Heart left ventricle (tissue), 16 donors: ENCODE measurements around the gene MANEAL. TPM values are rescaled to one million over a fixed set of nuclear protein-coding genes. Genes with fewer than 3 reads are reported as not detected.
"Not testable (repeated sequence)": the region's sequence is repeated elsewhere in the genome, so short reads cannot be mapped to it uniquely, and the experiment has no call there.

ENCODE experiments used
- ATAC-seq, 4 donors: fragments of 200-7000 bp; cut with Tn5 transposase; one replicate each; pipeline ENCODE4 v1.9.1; 2020 to 2022; ENCODE audit warnings: moderate library complexity in 4 of 4, mild to moderate bottlenecking in 3 of 4, moderate number of reproducible peaks in 1 of 4
- DNase-seq, 5 donors: peaks; one replicate each; pipeline ENCODE4 v3.0.0-alpha.2; 2020
- H3K27ac ChIP-seq, 12 donors: fragments of 200-600 bp; sonication (generic) in 4 of 12; one replicate each; pipeline versions ENCODE4 v1.5.0 to v1.8.0; 2016 to 2022; ENCODE audit warnings: mild to moderate bottlenecking in 2 of 12
- H3K27me3 ChIP-seq, 9 donors: fragments of 200-600 bp; sonication (generic) in 2 of 9; one replicate each; pipeline versions ENCODE4 v1.5.1 to v1.8.0; 2016 to 2022; ENCODE audit warnings: mild to moderate bottlenecking in 3 of 9
- H3K36me3 ChIP-seq, 9 donors: fragments of 200-600 bp; sonication (generic) in 2 of 9; one replicate each; pipeline versions ENCODE4 v1.5.0 to v1.8.0; 2018 to 2022; ENCODE audit warnings: mild to moderate bottlenecking in 2 of 9
- H3K4me1 ChIP-seq, 12 donors: fragments of 200-600 bp; sonication (generic) in 4 of 12; one replicate each; pipeline versions ENCODE4 v1.5.0 to v1.8.0; 2016 to 2022; ENCODE audit warnings: mild to moderate bottlenecking in 3 of 12
- H3K4me3 ChIP-seq, 12 donors: fragments of 200-600 bp; sonication (generic) in 4 of 12; one replicate each; pipeline versions ENCODE4 v1.5.0 to v1.8.0; 2017 to 2022; ENCODE audit warnings: mild to moderate bottlenecking in 9 of 12, moderate library complexity in 4 of 12
- H3K9me3 ChIP-seq, 12 donors: fragments of 200-600 bp; sonication (generic) in 4 of 12; one replicate each; pipeline versions ENCODE4 v1.5.0 to v1.8.0; 2016 to 2022; ENCODE audit warnings: mild to moderate bottlenecking in 1 of 12
- POLR2A ChIP-seq, 2 donors: fragments of 450-650 bp; IDR thresholded peaks; one replicate each; pipeline ENCODE4 v1.6.1; 2017; ENCODE audit warnings: antibody characterized with exemption in 2 of 2, mild to moderate bottlenecking in 2 of 2, moderate library complexity in 2 of 2
- WGBS, 4 donors: extraction: QIAGEN DNeasy Blood & Tissue Kit in 2 of 4; methylation state at CpG; one replicate each; pipeline versions ENCODE4 v1.1.5 to v1.1.7; 2013 to 2018; 5-methylcytosine and 5-hydroxymethylcytosine counted together
- intact Hi-C, 10 donors: fragments of 100-400 bp; cut with DNase I; formaldehyde crosslinking; loops; one replicate each; pipeline versions ENCODE4 v1.11.1 to v1.14.2; 2022
- polyA plus RNA-seq, 2 donors: library from polyadenylated mRNA; stranded (reverse); fragments of 200-250 nt; gene quantifications; one replicate each; pipeline ENCODE4 v1.2.3, GENCODE V29; 2013
- total RNA-seq, 9 donors: library from RNA; depleted of rRNA in 2 of 9; stranded (reverse); fragments of >200 nt in 2 of 9; fragmentation: NEBNext Ultra II Directional in 3 of 9; extraction: Animal tissue kit (Norgen Biotek cat#: 25700) in 3 of 9; gene quantifications; one replicate each; pipeline versions ENCODE4 v1.1.0 to v1.2.4, GENCODE V29; 2016 to 2023
- TF ChIP-seq, protein P1 (sequence below), 12 donors: fragments of 200-600 bp; sonication (generic) in 4 of 12; IDR thresholded peaks; one replicate each; pipeline versions ENCODE4 v1.5.0 to v1.8.0; 2018 to 2022; ENCODE audit warnings: antibody characterized with exemption in 12 of 12, mild to moderate bottlenecking in 5 of 12
- donor health status: ischemic (EF 13 %, LVEDD 7.1; RV severe dilation, severe dysfunction).
- donor health status: healthy with polysubstance abuse.
- donor health status: DM: no; HTN: yes; CAD: no.
- donor health status: DM: no; HTN: no; CAD: no.
- donor health status: ischemic (EF 25% LVEDD 6.9; RV normal size, moderate dysfunction).
- donor health status: ischemic (EF 25% LVEDD 5.7; RV mildly dilated, moderate dysfunction).
- donor health status: healthy.
- donor health status: DM: yes; HTN: yes; CAD: no.
- donor health status: ischemic (EF 35%, LVEDD 5.7; RV mildly dilated, moderate dysfunction).
- donor health status: nonischemic (EF 11% LVEDD 7.7; RV severe dilation, severe dysfunction).
- donor health status: DM: yes; HTN: yes; CAD: no.
- donor health status: PGD.
- donor health status: ischemic (EF 29% LVEDD 5.4; RV normal size, mild dysfunction).
- donor health status: nonischemic (EF 23%, LVEDD 6.1; RV moderate dilation, normal function).

MANEAL gene
- total and polyA plus RNA-seq, 11 donors, result 0.53 to 2.9 (median 0.97) TPM

GRCh38 chr1:37767488-37767887 is 26.2 kb upstream of the MANEAL start:
- Histone ChIP-seq H3K27me3 (peaks cover 25 to 78% (median 49%) of the 10 kb centered on the region in 9 donors), H3K36me3 (no peaks in the 10 kb centered on the region), H3K4me3 (no peak overlapping the region), H3K4me1 (no peaks in the 10 kb centered on the region), H3K27ac (no peak overlapping the region), H3K9me3 (no peaks in the 10 kb centered on the region)
- ATAC-seq (no peak), DNase-seq (no peak)
- intact Hi-C loops, result no loop called here
- TF ChIP-seq, protein P1, sequence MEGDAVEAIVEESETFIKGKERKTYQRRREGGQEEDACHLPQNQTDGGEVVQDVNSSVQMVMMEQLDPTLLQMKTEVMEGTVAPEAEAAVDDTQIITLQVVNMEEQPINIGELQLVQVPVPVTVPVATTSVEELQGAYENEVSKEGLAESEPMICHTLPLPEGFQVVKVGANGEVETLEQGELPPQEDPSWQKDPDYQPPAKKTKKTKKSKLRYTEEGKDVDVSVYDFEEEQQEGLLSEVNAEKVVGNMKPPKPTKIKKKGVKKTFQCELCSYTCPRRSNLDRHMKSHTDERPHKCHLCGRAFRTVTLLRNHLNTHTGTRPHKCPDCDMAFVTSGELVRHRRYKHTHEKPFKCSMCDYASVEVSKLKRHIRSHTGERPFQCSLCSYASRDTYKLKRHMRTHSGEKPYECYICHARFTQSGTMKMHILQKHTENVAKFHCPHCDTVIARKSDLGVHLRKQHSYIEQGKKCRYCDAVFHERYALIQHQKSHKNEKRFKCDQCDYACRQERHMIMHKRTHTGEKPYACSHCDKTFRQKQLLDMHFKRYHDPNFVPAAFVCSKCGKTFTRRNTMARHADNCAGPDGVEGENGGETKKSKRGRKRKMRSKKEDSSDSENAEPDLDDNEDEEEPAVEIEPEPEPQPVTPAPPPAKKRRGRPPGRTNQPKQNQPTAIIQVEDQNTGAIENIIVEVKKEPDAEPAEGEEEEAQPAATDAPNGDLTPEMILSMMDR (IDR thresholded peaks at IDR 0.05), result no peak
- TF ChIP-seq POLR2A (IDR thresholded peaks at IDR 0.05), result no peak
- WGBS, 4 donors, result 3 to 20% (median 7%) methylated on average over 2 of the region's 2 CpGs

GRCh38 chr1:37771440-37771839 is 22.2 kb upstream of the MANEAL start:
- H3K9me3 ChIP-seq, H3K27ac ChIP-seq, DNase-seq, ATAC-seq, H3K4me1 ChIP-seq, H3K4me3 ChIP-seq, H3K36me3 ChIP-seq, intact Hi-C loops: not testable (repeated sequence)
- H3K27me3 ChIP-seq, result peaks cover 4 to 49% (median 14%) of the 10 kb centered on the region in 9 donors

- Histone ChIP-seq H3K27me3 (peaks cover 0 to 14% (median 0%) of the 10 kb centered on the region in 9 donors), H3K9me3 (peaks cover 0 to 3% (median 0%) of the 10 kb centered on the region in 12 donors), H3K36me3 (no peaks in the 10 kb centered on the region), H3K4me1 (no peaks in the 10 kb centered on the region), H3K27ac (no peak overlapping the region), H3K4me3 (no peak overlapping the region)
- ATAC-seq (no peak), DNase-seq (no peak)
- intact Hi-C loops, result no loop called here
- TF ChIP-seq, protein P1 (IDR thresholded peaks at IDR 0.05), result no peak
- TF ChIP-seq POLR2A (IDR thresholded peaks at IDR 0.05), result no peak
- WGBS, 4 donors, result 64 to 73% (median 69%) methylated on average over 4 of the region's 4 CpGs
Measured at GRCh38 chr1:37776946-37777516, 16.6 kb upstream of the MANEAL start.

DNA sequence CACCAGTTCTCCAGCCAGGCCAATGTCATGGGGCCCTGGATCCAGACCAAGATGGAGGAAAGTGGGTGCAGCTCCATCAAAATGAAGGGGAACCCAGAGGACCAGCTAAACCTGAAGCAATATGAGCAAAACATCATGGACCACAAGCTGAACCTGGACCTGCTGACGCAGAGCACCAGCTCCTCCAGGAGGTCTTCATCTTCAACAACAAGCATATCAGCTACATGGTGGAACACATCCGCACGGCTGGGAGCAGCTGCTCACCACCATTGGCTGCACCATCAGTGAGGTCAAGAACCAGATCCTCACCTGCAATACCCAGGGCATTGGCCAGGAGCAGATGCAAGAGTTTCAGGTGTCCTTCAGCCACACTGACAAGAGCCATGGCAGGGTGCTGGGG is 15.0 kb upstream of the MANEAL start:
- no peak overlapping the region for H3K27ac ChIP-seq
- DNase-seq (no peak), ATAC-seq (no peak)
- TF ChIP-seq, protein P1 (IDR thresholded peaks at IDR 0.05), result no peak
- no peak for TF ChIP-seq POLR2A (IDR thresholded peaks at IDR 0.05)
- H3K27me3 ChIP-seq, result peaks cover 0 to 19% (median 0%) of the 10 kb centered on the region in 9 donors
- no peaks in the 10 kb centered on the region for H3K4me1 ChIP-seq
- WGBS, 4 donors, result 83 to 86% (median 86%) methylated on average over 3 of the region's 3 CpGs
- intact Hi-C loops, result no loop called here
- no peaks in the 10 kb centered on the region for H3K36me3 ChIP-seq
- peaks cover 0 to 3% (median 0%) of the 10 kb centered on the region in 12 donors for H3K9me3 ChIP-seq
- no peak overlapping the region for H3K4me3 ChIP-seq

DNA sequence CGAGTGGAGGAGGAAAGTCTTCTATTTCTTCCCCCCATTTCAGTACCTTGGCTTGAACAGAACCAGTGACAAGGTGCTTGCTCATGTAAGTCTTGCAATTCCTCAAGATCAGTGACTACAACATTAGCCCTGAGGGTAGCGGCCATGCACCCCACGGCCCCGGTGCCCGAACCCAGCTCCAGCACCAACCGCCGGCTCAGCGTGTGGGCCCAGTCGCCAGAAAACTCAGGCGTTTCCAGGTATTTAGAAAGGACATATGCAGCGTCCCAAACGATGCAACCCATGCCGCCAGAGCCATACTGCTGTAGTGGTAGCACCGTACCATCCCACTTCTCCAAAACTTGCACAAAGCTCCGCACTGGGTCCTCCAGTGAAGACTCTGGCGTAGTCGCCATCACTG is 11.2 kb upstream of the MANEAL start:
- no peak for TF ChIP-seq POLR2A (IDR thresholded peaks at IDR 0.05)
- TF ChIP-seq, protein P1 (IDR thresholded peaks at IDR 0.05), result no peak
- Histone ChIP-seq H3K27ac (no peak overlapping the region), H3K4me1 (no peaks in the 10 kb centered on the region), H3K36me3 (no peaks in the 10 kb centered on the region), H3K27me3 (peaks cover 0 to 23% (median 0%) of the 10 kb centered on the region in 9 donors), H3K9me3 (no peaks in the 10 kb centered on the region), H3K4me3 (no peak overlapping the region)
- WGBS, 4 donors, result 73 to 83% (median 77%) methylated on average over 17 of the region's 17 CpGs
- DNase-seq (no peak), ATAC-seq (no peak)
- intact Hi-C loops, result no loop called here
